ENCODE measurements around the gene ATP9A.
"Not testable (repeated sequence)": the region's sequence is repeated elsewhere in the genome, so short reads cannot be mapped to it uniquely, and the experiment has no call there.

The ATP9A gene

GRCh38 chr20:51767867-51768758 is at the start of gene ATP9A:
ATP9A (minus strand) TSS chr20:51768390; CDS start chr20:51768369, 21 bp downstream.
- DNase-seq (ENCODE audit: insufficient read length, low spot score) (peak; percentile 51), FAIRE-seq (peak; percentile 54)

GRCh38 chr20:51816856-51817255 is 48.7 kb upstream of the ATP9A start:
- FAIRE-seq; DNase-seq (ENCODE audit: insufficient read length, low spot score): not testable (repeated sequence)

GRCh38 chr20:51815383-51816076 is 47.3 kb upstream of the ATP9A start:
- DNase-seq (ENCODE audit: insufficient read length, low spot score) = no peak
- peak; percentile 86 for FAIRE-seq

GRCh38 chr20:51812861-51813260 is 44.7 kb upstream of the ATP9A start:
- DNase-seq (ENCODE audit: insufficient read length, low spot score) (no peak), FAIRE-seq (peak; percentile 63)

GRCh38 chr20:51811514-51812128 is 43.4 kb upstream of the ATP9A start:
- FAIRE-seq = no peak
- no peak for DNase-seq (ENCODE audit: insufficient read length, low spot score)

- DNase-seq (ENCODE audit: insufficient read length, low spot score) (no peak), FAIRE-seq (peak; percentile 76)
These were observed 42.8 kb upstream of the ATP9A start for GRCh38 chr20:51811042-51811355.

- DNase-seq (ENCODE audit: insufficient read length, low spot score) (no peak), FAIRE-seq (peak; percentile 67)
These were observed 42.2 kb upstream of the ATP9A start for GRCh38 chr20:51810155-51811041.

- DNase-seq (ENCODE audit: insufficient read length, low spot score) = no peak
- FAIRE-seq = peak; percentile 86
These were observed 39.6 kb upstream of the ATP9A start for GRCh38 chr20:51807720-51808250.

- no peak for DNase-seq (ENCODE audit: insufficient read length, low spot score)
- FAIRE-seq = peak; percentile 83
These were observed 36.6 kb upstream of the ATP9A start for GRCh38 chr20:51804754-51805153.

- DNase-seq (ENCODE audit: insufficient read length, low spot score) (no peak), FAIRE-seq (peak; percentile 95)
These were observed 35.1 kb upstream of the ATP9A start for GRCh38 chr20:51803148-51803854.

- FAIRE-seq (peak; percentile 72), DNase-seq (ENCODE audit: insufficient read length, low spot score) (no peak)
These were observed 34.1 kb upstream of the ATP9A start, which contains the start of gene SALL4 for GRCh38 chr20:51802170-51802751. SALL4 (minus strand) TSS chr20:51802521; CDS start chr20:51802408, 113 bp downstream.

GRCh38 chr20:51801823-51802123 is 33.6 kb upstream of the ATP9A start:
- no peak for DNase-seq (ENCODE audit: insufficient read length, low spot score)
- no peak for FAIRE-seq

GRCh38 chr20:51801122-51801822 is 33.1 kb upstream of the ATP9A start:
- DNase-seq (ENCODE audit: insufficient read length, low spot score) (peak; percentile 71), FAIRE-seq (peak; percentile 40)

GRCh38 chr20:51800872-51801121 is 32.6 kb upstream of the ATP9A start:
- no peak for DNase-seq (ENCODE audit: insufficient read length, low spot score)
- FAIRE-seq = peak; percentile 73

GRCh38 chr20:51800060-51800871 is 32.1 kb upstream of the ATP9A start:
- FAIRE-seq = peak; percentile 99
- DNase-seq (ENCODE audit: insufficient read length, low spot score) = peak; percentile 99

GRCh38 chr20:51799401-51799860 is 31.2 kb upstream of the ATP9A start:
- DNase-seq (ENCODE audit: insufficient read length, low spot score) (no peak), FAIRE-seq (peak; percentile 81)

- DNase-seq (ENCODE audit: insufficient read length, low spot score) = no peak
- FAIRE-seq = peak; percentile 83
These were observed 29.3 kb upstream of the ATP9A start for GRCh38 chr20:51797357-51798025.
